HUES48 (cell line): ENCODE measurements around the gene ACTL10.

Source experiments
- H3K27ac ChIP-seq: one replicate; pipeline ENCODE4 v1.7.0; 2013; ENCODE audit warnings: low read depth, low read length, inconsistent platforms
- H3K27me3 ChIP-seq: 2 replicates; pipeline ENCODE4 v1.6.1; 2013; ENCODE audit warnings: mild to moderate bottlenecking, low read length; ENCODE audit not compliant: control insufficient read depth, insufficient read depth
- H3K36me3 ChIP-seq: 2 replicates; pipeline ENCODE4 v1.6.1; 2013; ENCODE audit warnings: low read length; ENCODE audit not compliant: control insufficient read depth, insufficient read depth
- H3K4me1 ChIP-seq: 2 replicates; pipeline ENCODE4 v1.6.1; 2013; ENCODE audit warnings: mild to moderate bottlenecking, low read length; ENCODE audit not compliant: control insufficient read depth, insufficient read depth
- H3K4me3 ChIP-seq: 2 replicates; pipeline ENCODE4 v1.5.1; 2013; ENCODE audit warnings: mild to moderate bottlenecking, low read depth, low read length
- H3K9ac ChIP-seq: 2 replicates; pipeline ENCODE4 v1.6.1; 2013; ENCODE audit warnings: mild to moderate bottlenecking, low read depth, low read length, moderate library complexity
- H3K9me3 ChIP-seq: 2 replicates; pipeline ENCODE4 v1.6.1; 2013; ENCODE audit warnings: low read length; ENCODE audit not compliant: control insufficient read depth, insufficient read depth

ACTL10 gene

GRCh38 chr20:33649201-33649681 is 17.5 kb upstream of the ACTL10 start:
- H3K9ac ChIP-seq: no peak overlapping the region
- no peaks in the 10 kb centered on the region for H3K9me3 ChIP-seq
- peaks cover 3% of the 10 kb centered on the region; the same call in 1 of the 2 replicates for H3K4me1 ChIP-seq
- no peak overlapping the region for H3K27ac ChIP-seq
- no peak overlapping the region for H3K4me3 ChIP-seq
- H3K36me3 ChIP-seq: peaks cover 15% of the 10 kb centered on the region
- no peaks in the 10 kb centered on the region for H3K27me3 ChIP-seq

DNA sequence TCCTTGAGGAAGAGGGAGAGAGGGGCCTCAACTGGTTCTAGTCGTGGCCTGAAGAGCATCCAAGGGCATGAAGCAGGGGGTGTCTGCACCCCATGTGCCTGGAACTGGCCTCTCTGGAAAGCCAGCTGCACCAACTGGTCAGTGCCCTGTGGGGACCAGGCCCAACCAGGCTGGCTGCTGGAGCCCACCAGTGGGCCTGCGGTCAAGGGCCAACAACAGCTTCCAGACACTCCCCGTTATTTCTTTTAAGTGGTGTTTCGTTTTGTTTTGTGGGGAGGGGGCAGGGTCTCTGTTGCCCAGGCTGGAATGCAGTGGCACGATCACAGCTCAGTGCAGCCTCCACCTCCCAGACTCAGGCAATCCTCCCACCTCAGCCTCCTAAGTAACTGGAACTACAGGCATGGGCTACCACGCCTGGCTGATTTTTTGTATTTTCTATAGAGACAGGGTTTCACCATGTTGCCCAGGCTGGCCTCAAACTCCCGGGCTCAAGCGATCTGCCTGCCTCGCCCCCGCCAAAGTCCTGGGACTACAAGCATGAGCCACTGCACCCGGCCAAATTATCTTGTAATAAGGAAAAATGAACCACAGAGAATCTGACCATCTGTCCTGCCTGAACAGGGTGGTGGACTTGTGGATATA is 16.5 kb upstream of the ACTL10 start:
- Histone ChIP-seq H3K27me3 (no peaks in the 10 kb centered on the region), H3K36me3 (peaks cover 6% of the 10 kb centered on the region), H3K9ac (no peak overlapping the region; the same call in 1 of the 2 replicates), H3K4me1 (peaks cover 3% of the 10 kb centered on the region; the same call in 1 of the 2 replicates), H3K27ac (no peak overlapping the region), H3K4me3 (no peak overlapping the region), H3K9me3 (no peaks in the 10 kb centered on the region)

DNA sequence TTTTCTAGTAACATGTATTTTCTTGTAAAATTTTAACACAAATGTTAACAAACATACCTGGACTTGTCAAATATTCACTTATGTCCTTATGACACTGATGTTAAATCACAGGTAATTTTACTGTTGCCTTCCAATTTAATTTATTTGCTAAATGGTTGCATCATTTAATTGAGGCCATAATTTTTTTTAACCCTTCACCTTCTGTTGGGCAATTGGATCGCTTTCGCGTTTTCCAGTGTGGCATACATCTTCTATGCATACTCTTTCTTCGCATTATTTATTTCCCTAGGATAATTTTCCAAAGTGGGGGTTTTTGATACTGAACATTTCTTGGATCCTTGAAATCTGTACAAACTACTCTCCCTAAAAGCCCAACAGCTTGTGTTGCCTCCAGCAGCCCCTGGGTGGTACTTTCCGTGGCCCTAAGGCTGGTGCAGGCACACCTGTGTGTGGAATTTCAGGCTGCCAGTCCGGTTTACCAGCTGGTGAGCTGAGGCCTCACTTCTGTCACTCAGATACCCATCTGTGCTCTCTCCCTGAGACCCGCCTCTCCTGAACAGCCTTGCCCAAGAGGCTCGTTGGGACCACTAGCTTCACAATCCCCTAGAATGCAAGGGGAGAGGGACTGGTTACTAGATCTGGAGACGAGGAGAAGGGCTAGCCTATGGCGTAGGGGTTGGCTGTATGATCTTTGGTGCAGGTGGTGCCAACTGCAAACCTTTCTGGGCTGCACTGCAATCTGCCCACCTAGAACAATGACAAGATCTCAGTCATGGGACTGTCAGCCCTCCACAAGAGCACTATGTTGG is 15.8 kb upstream of the ACTL10 start:
- no peak overlapping the region for H3K9ac ChIP-seq
- no peak overlapping the region for H3K27ac ChIP-seq
- no peaks in the 10 kb centered on the region for H3K27me3 ChIP-seq
- no peaks in the 10 kb centered on the region for H3K36me3 ChIP-seq
- H3K4me3 ChIP-seq: no peak overlapping the region
- no peaks in the 10 kb centered on the region for H3K9me3 ChIP-seq
- H3K4me1 ChIP-seq: peaks cover 3% of the 10 kb centered on the region; the same call in 1 of the 2 replicates

DNA sequence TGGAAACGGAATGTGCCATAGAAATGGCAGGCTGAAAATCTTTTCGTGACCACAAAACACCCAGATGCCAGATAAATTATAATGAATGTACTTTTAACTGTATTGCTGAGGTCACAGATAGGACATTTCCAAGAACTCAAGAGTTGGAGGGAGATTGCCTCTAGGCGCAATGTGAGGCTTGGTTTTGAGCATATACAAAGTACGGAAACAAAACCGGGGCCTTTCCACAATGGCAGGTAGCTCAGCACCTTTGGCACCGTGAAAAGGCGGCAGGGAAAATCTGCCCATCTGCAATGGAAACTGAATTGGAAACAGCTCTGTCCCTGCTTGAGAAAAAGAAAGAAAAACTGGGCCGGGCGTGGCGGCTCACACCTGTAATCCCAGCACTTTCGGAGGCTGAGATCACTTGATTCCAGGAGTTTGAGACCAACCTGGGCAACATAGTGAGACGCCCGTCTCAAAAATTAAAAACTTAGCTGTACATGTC is 15.1 kb upstream of the ACTL10 start:
- Histone ChIP-seq H3K27me3 (no peaks in the 10 kb centered on the region), H3K27ac (no peak overlapping the region), H3K9ac (no peak overlapping the region)

GRCh38 chr20:33653218-33653899 is 13.4 kb upstream of the ACTL10 start:
- H3K27me3 ChIP-seq: no peaks in the 10 kb centered on the region
- peaks cover 13% of the 10 kb centered on the region; the same call in 1 of the 2 replicates for H3K36me3 ChIP-seq
- H3K27ac ChIP-seq: no peak overlapping the region
- H3K9me3 ChIP-seq: no peaks in the 10 kb centered on the region
- no peak overlapping the region for H3K9ac ChIP-seq
- H3K4me1 ChIP-seq: peaks cover 3% of the 10 kb centered on the region; the same call in 1 of the 2 replicates
- H3K4me3 ChIP-seq: no peak overlapping the region

More for the DNA sequence above, 15.1 kb upstream of the ACTL10 start:
- no peaks in the 10 kb centered on the region for H3K9me3 ChIP-seq
- H3K4me3 ChIP-seq: no peak overlapping the region
- H3K4me1 ChIP-seq: peaks cover 3% of the 10 kb centered on the region; the same call in 1 of the 2 replicates
- H3K36me3 ChIP-seq: no peaks in the 10 kb centered on the region

GRCh38 chr20:33653900-33654596 is 12.7 kb upstream of the ACTL10 start:
- H3K9me3 ChIP-seq: no peaks in the 10 kb centered on the region
- peaks cover 14% of the 10 kb centered on the region; the same call in 1 of the 2 replicates for H3K36me3 ChIP-seq
- H3K27ac ChIP-seq: no peak overlapping the region
- peaks cover 3% of the 10 kb centered on the region; the same call in 1 of the 2 replicates for H3K4me1 ChIP-seq
- no peak overlapping the region for H3K9ac ChIP-seq
- H3K27me3 ChIP-seq: no peaks in the 10 kb centered on the region
- H3K4me3 ChIP-seq: no peak overlapping the region

DNA sequence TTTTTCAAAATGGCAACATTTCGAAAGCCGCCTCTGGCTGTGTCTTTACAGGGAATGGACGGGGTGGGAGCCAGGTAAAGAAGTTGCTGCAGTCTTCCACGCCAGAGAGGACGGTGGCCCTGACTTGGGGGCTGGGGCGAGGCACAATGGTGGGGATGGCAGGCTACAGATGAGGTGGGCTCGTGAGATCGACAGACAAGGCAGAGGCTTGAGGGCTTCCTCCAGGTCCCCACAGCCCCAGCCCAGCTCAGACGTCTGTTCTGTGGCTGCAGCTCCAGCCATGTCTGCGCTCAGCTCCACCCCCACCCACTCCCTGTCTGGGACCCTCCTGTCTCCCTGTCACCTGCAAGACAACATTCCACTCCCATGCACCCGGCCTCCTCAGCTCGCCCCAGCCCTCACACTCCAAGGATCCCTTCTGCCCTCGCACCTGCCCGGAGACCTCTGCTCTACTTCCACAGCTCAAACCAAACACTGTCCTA is 12.0 kb upstream of the ACTL10 start:
- Histone ChIP-seq H3K27ac (no peak overlapping the region), H3K4me3 (no peak overlapping the region), H3K27me3 (no peaks in the 10 kb centered on the region), H3K36me3 (peaks cover 16% of the 10 kb centered on the region; the same call in 1 of the 2 replicates), H3K4me1 (peaks cover 3% of the 10 kb centered on the region; the same call in 1 of the 2 replicates), H3K9me3 (no peaks in the 10 kb centered on the region), H3K9ac (no peak overlapping the region)

DNA sequence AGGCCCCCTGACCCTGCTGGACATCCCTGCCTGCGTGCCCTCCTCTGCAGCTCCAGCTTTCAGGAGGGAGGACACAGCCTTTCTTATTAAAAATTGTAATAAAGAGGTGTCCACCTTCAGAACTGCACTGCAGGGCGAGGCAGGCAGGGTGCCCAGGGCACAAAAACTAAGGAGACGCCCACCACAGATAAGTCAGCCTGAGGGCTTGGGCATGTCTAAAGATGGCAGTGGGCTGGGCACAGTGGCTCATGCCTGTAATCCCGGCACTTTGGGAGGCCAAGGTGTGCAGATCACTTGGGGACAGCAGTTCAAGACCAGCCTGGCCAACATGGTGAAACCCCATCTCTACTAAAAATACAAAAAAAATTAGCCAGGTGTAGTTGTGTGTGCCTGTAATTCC is 11.6 kb upstream of the ACTL10 start:
- Histone ChIP-seq H3K36me3 (peaks cover 18% of the 10 kb centered on the region; the same call in 1 of the 2 replicates), H3K9ac (no peak overlapping the region), H3K4me3 (no peak overlapping the region), H3K27me3 (no peaks in the 10 kb centered on the region), H3K4me1 (peaks cover 3% of the 10 kb centered on the region; the same call in 1 of the 2 replicates), H3K9me3 (no peaks in the 10 kb centered on the region), H3K27ac (no peak overlapping the region)

GRCh38 chr20:33656010-33656782 is 10.5 kb upstream of the ACTL10 start:
- Histone ChIP-seq H3K4me1 (peaks cover 3% of the 10 kb centered on the region; the same call in 1 of the 2 replicates), H3K4me3 (no peak overlapping the region), H3K27me3 (no peaks in the 10 kb centered on the region), H3K9ac (no peak overlapping the region), H3K36me3 (peaks cover 18% of the 10 kb centered on the region; the same call in 1 of the 2 replicates), H3K9me3 (no peaks in the 10 kb centered on the region), H3K27ac (no peak overlapping the region)
